ENCODE measurements around the gene FSTL4. TPM values are rescaled to one million over a fixed set of nuclear protein-coding genes. Genes with fewer than 3 reads are reported as not detected.

Gene FSTL4
- total RNA-seq, 1 experiment from 2014 or later: 0.12 TPM

GRCh38 chr5:133471699-133472098 lies 140.6 kb downstream of the FSTL4 start:
- TF ChIP-seq CTCF (IDR thresholded peaks at IDR 0.05; ENCODE audit: unreplicated experiment): no peak
- no peaks in the 10 kb centered on the region for H3K36me3 Mint-ChIP-seq (ENCODE audit: insufficient read depth, unreplicated experiment)
- intact Hi-C loops (cut with micrococcal nuclease): no loop called here
- H3K4me1 Mint-ChIP-seq (ENCODE audit: insufficient read depth, unreplicated experiment): peaks cover 5% of the 10 kb centered on the region
- no peak overlapping the region for H3K27ac Mint-ChIP-seq (ENCODE audit: low read depth, unreplicated experiment)
- ChIA-PET CTCF (interaction anchor here (0.6 to 2.3 kb wide), 2 partner anchors 11 to 141 kb away, joined by 3 to 15 read pairs; no protein-coding TSS in a partner anchor), POLR2A (no interaction called here)
- no peak overlapping the region for H3K4me3 Mint-ChIP-seq (ENCODE audit: unreplicated experiment)
- BruUV-seq (replicated peaks): no TSS peak
- no peaks in the 10 kb centered on the region for H3K9me3 Mint-ChIP-seq (ENCODE audit: unreplicated experiment)
- peaks cover 33% of the 10 kb centered on the region for H3K27me3 Mint-ChIP-seq (ENCODE audit: insufficient read depth, unreplicated experiment)
- DNase-seq (ENCODE audit: unreplicated experiment): no peak

GRCh38 chr5:133470841-133471240 lies 141.5 kb downstream of the FSTL4 start:
- Mint-ChIP-seq H3K27ac (ENCODE audit: low read depth, unreplicated experiment) (no peak overlapping the region), H3K4me1 (ENCODE audit: insufficient read depth, unreplicated experiment) (peaks cover 3% of the 10 kb centered on the region), H3K36me3 (ENCODE audit: insufficient read depth, unreplicated experiment) (no peaks in the 10 kb centered on the region), H3K4me3 (ENCODE audit: unreplicated experiment) (no peak overlapping the region), H3K27me3 (ENCODE audit: insufficient read depth, unreplicated experiment) (peaks cover 24% of the 10 kb centered on the region), H3K9me3 (ENCODE audit: unreplicated experiment) (no peaks in the 10 kb centered on the region)
- ChIA-PET CTCF (interaction anchor here (0.6 kb wide), 1 partner anchor 140 kb away, joined by 3 read pairs; no protein-coding TSS in a partner anchor), POLR2A (no interaction called here)
- no TSS peak for BruUV-seq (replicated peaks)
- DNase-seq (ENCODE audit: unreplicated experiment): no peak
- intact Hi-C loops (cut with micrococcal nuclease): no loop called here
- no peak for TF ChIP-seq CTCF (IDR thresholded peaks at IDR 0.05; ENCODE audit: unreplicated experiment)

- no peaks in the 10 kb centered on the region for H3K36me3 Mint-ChIP-seq (ENCODE audit: insufficient read depth, unreplicated experiment)
- intact Hi-C loops (cut with micrococcal nuclease): loop anchor here (10.0 kb wide), 1 partner anchor 175 kb away; no protein-coding TSS in a partner anchor
- H3K9me3 Mint-ChIP-seq (ENCODE audit: unreplicated experiment): no peaks in the 10 kb centered on the region
- peaks cover 15% of the 10 kb centered on the region for H3K27me3 Mint-ChIP-seq (ENCODE audit: insufficient read depth, unreplicated experiment)
- no peak for DNase-seq (ENCODE audit: unreplicated experiment)
- no peak overlapping the region for H3K4me3 Mint-ChIP-seq (ENCODE audit: unreplicated experiment)
- no peak overlapping the region for H3K27ac Mint-ChIP-seq (ENCODE audit: low read depth, unreplicated experiment)
- no peak for TF ChIP-seq CTCF (IDR thresholded peaks at IDR 0.05; ENCODE audit: unreplicated experiment)
- CTCF ChIA-PET: interaction anchor here (0.9 to 2.6 kb wide), 2 partner anchors 10 to 14 kb away, joined by 3 to 13 read pairs; no protein-coding TSS in a partner anchor
- BruUV-seq (replicated peaks): no TSS peak
- POLR2A ChIA-PET: no interaction called here
- no peaks in the 10 kb centered on the region for H3K4me1 Mint-ChIP-seq (ENCODE audit: insufficient read depth, unreplicated experiment)
Measured at GRCh38 chr5:133469846-133470245, 142.5 kb downstream of the FSTL4 start.

GRCh38 chr5:133469252-133469651 lies 143.1 kb downstream of the FSTL4 start:
- Mint-ChIP-seq H3K4me1 (ENCODE audit: insufficient read depth, unreplicated experiment) (no peaks in the 10 kb centered on the region), H3K4me3 (ENCODE audit: unreplicated experiment) (no peak overlapping the region), H3K36me3 (ENCODE audit: insufficient read depth, unreplicated experiment) (no peaks in the 10 kb centered on the region), H3K27me3 (ENCODE audit: insufficient read depth, unreplicated experiment) (peaks cover 15% of the 10 kb centered on the region), H3K27ac (ENCODE audit: low read depth, unreplicated experiment) (no peak overlapping the region), H3K9me3 (ENCODE audit: unreplicated experiment) (no peaks in the 10 kb centered on the region)
- no peak for DNase-seq (ENCODE audit: unreplicated experiment)
- TF ChIP-seq CTCF (IDR thresholded peaks at IDR 0.05; ENCODE audit: unreplicated experiment): no peak
- BruUV-seq (replicated peaks): no TSS peak
- POLR2A ChIA-PET: no interaction called here
- CTCF ChIA-PET: interaction anchor here (2.6 kb wide), 1 partner anchor 9 kb away, joined by 13 read pairs; no protein-coding TSS in a partner anchor
- intact Hi-C loops (cut with micrococcal nuclease): loop anchor here (10.0 kb wide), 1 partner anchor 174 kb away; no protein-coding TSS in a partner anchor
